ENCODE results near the gene ALDOC.

GRCh38 chr17:28622186-28622585 lies 45.5 kb upstream of the ALDOC start:
- TF ChIP-seq CTCF (IDR thresholded peaks at IDR 0.05; ENCODE audit: low read length) (no peak), EZH2 (IDR thresholded peaks at IDR 0.05; ENCODE audit: borderline replicate concordance, low read length) (no peak)
